CD4-positive, alpha-beta T cell treated with Interleukin-4 for 1 hour (primary cell): Measurements from ENCODE around the gene CAPNS1.

Experiments
- DNase-seq, 2 donors: peaks; one replicate each; pipeline ENCODE4 v3.0.0-alpha.2; 2020 to 2022

Gene CAPNS1

GRCh38 chr19:36139473-36140303 lies at the start of gene CAPNS1:
Gene CAPNS1 (plus strand): TSS chr19:36140066. CDS start chr19:36141012, 946 bp downstream.
- peak; percentile 93 for DNase-seq

GRCh38 chr19:36090910-36091695 lies 48.8 kb upstream of the CAPNS1 start:
- DNase-seq: no peak

- no peak for DNase-seq
Measured at GRCh38 chr19:36092566-36092965, 47.3 kb upstream of the CAPNS1 start.

GRCh38 chr19:36093146-36093662 lies 46.7 kb upstream of the CAPNS1 start:
- DNase-seq: no peak

- no peak for DNase-seq
Measured at GRCh38 chr19:36093687-36094086, 46.2 kb upstream of the CAPNS1 start.

- no peak for DNase-seq
Measured at GRCh38 chr19:36097036-36097435, 42.8 kb upstream of the CAPNS1 start.

- no peak for DNase-seq
Measured at GRCh38 chr19:36099166-36099785, 40.6 kb upstream of the CAPNS1 start.

- DNase-seq: no peak
Measured at GRCh38 chr19:36100476-36100875, 39.4 kb upstream of the CAPNS1 start.

GRCh38 chr19:36101550-36102327 lies 38.1 kb upstream of the CAPNS1 start:
- DNase-seq: no peak

- DNase-seq: no peak
Measured at GRCh38 chr19:36103040-36103626, 36.7 kb upstream of the CAPNS1 start.

- DNase-seq: no peak
Measured at GRCh38 chr19:36103842-36104552, 35.9 kb upstream of the CAPNS1 start.

- no peak for DNase-seq
Measured at GRCh38 chr19:36106441-36106840, 33.4 kb upstream of the CAPNS1 start.

GRCh38 chr19:36106991-36107390 lies 32.9 kb upstream of the CAPNS1 start:
- no peak for DNase-seq

- no peak for DNase-seq
Measured at GRCh38 chr19:36108684-36109083, 31.2 kb upstream of the CAPNS1 start.

GRCh38 chr19:36110487-36111199 lies 29.2 kb upstream of the CAPNS1 start, which contains the start of gene OVOL3:
Gene OVOL3 (plus strand): TSS chr19:36111143. CDS start chr19:36111203, 60 bp downstream.
- no peak for DNase-seq

- DNase-seq: no peak
Measured at GRCh38 chr19:36111200-36111539, 28.7 kb upstream of the CAPNS1 start.

- DNase-seq: no peak
Measured at GRCh38 chr19:36112678-36113077, 27.2 kb upstream of the CAPNS1 start.

GRCh38 chr19:36113425-36113824 lies 26.4 kb upstream of the CAPNS1 start:
- DNase-seq: no peak

GRCh38 chr19:36113894-36114720 lies 25.8 kb upstream of the CAPNS1 start:
- DNase-seq: peak in 1 of 2 donors; percentile 14
